HG03558 (cell line): ENCODE data around the gene GCFC2.
"Not testable (repeated sequence)": the region's sequence is repeated elsewhere in the genome, so short reads cannot be mapped to it uniquely, and the experiment has no call there.

Source experiments
- ATAC-seq: cut with Tn5 transposase; IDR thresholded peaks from one replicate; pipeline ENCODE4 v1.9.1; 2021; ENCODE audit warnings: moderate number of reproducible peaks; ENCODE audit not compliant: unreplicated experiment; ENCODE audit errors: extremely low read depth

The GCFC2 gene

DNA sequence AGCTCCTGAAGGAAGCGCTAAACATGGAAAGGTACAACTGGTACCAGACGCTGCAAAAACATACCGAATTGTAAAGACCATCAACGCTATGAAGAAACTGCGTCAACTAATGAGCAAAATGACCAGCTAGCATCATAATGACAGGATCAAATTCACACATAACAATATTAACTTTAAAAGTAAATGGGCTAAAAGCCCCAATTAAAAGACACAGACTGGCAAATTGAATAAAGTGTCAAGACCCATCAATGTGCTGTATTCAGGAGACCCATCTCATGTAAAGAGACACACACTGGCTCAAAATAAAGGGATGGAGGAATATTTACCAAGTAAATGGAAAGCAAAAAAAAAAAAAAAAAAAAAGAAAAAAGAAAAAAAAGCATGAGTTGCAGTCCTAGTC lies 27.3 kb downstream of the GCFC2 start:
- ATAC-seq = not testable (repeated sequence)

GRCh38 chr2:75680402-75680801 lies 30.3 kb downstream of the GCFC2 start:
- no peak for ATAC-seq

DNA sequence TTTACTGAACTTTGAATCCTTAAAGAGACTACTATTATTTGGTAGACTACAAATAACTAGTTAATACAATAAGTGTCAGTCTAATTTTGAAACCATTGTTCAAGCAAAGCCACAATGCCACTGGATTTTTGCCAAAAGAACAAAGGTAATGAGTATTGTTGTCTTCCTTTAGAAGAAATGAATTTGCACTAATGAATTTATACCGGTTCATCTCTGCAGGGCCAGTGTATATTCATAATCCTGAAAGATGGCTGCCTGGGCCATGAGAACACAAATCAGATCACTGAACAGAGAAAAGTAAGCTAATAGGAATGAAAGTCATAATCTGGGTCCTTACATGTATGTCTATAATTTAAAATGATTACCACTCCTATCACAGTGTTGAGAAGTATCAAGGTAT lies 31.2 kb downstream of the GCFC2 start:
- no peak for ATAC-seq

DNA sequence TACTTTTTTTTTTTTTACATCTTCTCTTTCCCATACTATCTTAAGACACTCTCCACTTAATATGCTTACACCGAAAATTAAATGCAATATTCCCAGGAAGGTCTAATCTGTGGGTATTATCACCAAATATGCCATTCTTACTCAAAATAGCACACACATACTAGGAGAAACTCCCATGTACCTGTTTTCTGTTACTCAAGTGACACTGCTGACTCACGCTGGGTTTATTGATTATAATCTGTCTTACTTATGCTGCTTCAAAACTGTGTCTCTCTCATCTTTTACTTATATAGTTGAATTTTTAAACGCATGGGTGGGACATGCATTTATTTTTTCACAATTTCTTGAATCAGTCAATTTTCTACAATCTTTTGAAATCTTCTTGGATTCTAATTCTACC lies 34.3 kb downstream of the GCFC2 start:
- ATAC-seq = no peak

DNA sequence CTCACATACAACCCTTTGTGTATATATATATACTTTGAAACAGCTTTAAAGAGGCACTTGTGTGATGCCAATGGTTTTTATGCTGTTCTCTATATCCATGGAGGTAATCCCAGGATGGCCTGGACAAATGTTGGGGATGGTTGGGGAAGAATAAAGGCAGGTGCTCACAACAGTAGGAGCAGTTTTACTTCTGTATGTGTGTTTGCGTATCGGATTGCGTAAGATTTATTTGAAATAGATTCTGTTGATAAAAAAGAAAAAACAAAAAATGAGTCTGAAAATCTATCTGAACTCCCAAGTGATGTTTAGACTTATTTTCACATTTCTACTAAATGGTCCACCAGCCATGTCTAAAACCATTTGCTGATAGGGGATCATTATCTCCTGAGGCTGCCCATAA lies 34.8 kb downstream of the GCFC2 start:
- no peak for ATAC-seq

DNA sequence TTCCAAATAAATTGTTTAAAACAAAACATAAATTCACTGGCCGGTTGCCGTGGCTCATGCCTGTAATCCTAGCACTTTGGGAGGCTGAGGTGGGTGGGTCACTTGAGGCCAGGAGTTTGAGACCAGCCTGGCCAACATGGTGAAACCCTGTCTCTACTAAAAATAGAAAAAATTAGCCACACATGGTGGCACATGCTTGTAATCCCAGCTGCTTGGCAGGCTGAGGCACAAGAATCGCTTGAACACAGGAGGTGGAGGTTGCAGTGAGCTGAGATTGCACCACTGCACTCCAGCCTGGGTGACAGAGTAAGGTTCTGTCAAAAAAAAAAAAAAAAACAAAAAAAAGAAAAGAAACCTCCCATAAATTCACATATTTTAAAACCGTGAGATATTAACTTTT lies 35.3 kb downstream of the GCFC2 start:
- ATAC-seq = not testable (repeated sequence)

DNA sequence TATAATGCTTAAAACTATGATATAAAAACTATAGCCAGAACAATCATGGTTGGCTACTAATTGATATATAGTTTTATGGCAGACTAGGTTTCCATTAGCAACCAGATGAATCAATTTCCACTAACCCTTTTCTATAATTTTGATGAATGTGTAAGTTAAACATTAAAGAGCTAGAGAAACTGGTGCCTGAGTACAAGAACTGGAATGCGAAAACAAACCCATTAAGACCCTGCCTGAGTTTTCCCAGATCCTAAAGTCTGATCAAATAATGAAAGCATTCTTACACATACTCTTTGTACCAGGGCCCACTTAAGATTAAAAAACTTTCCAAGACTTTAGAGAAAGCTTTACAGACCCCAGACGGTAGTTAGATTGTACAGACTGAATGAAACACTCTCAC lies 42.8 kb downstream of the GCFC2 start:
- ATAC-seq = no peak

DNA sequence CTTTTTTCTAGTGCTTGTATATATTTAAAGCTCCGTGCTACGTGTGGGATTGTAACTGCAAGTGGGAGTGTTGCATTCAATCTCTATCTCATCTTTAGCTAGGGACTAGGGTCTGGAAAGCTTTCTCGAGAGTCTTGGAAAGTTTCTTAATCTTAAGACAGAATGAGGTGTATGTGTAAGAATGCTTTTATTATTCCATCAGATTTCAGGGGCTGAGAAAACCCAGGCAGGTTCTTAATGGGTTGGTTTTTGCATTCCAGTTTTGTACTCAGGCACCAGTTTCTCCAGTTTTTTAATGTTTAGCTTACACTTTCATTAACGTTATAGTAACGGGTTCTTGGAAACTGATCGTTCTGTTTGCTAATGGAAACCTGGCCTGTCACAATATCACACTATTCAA lies 43.8 kb downstream of the GCFC2 start:
- ATAC-seq = no peak

DNA sequence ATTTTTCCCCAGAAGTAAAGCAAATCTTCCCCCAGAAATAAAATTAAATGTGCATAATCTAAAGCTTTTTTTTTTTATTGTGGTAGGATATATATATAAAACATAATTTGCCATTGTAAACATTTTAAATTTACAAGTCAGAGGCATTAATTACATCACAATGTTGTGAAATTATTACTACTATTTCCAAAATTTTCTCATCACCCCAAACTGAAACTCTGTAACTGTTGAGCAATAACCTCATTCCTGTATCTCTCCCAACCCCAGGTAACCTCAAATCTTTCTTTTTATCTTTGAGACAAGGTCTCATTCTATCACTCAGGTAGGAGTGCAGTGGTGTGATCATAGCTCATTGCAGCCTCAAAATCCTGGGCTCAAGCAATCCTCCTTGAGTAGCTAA lies 52.9 kb downstream of the GCFC2 start:
- no peak for ATAC-seq

- ATAC-seq = no peak
These were observed 54.2 kb downstream of the GCFC2 start for GRCh38 chr2:75656563-75656962.

DNA sequence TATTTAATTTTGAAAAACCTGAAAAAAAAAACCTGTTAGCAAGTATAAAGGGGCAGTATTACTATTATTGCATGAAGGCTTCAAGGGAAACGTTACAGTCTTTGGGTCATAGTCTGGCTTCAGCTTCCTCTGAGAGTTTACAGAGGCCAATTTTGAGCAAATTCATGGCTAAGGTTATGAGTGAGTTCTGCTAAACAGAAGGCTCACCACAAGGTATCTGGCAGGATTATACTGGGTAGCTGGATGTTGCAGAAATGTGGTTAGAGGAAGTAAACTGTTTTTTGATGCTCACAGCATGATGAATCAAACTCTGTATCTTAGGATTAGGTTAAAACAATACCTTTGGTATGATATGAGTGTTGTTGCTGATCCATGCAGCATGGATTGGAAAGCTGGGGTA lies 54.9 kb downstream of the GCFC2 start:
- no peak for ATAC-seq

- no peak for ATAC-seq
These were observed 56.7 kb downstream of the GCFC2 start for GRCh38 chr2:75654012-75654411.

DNA sequence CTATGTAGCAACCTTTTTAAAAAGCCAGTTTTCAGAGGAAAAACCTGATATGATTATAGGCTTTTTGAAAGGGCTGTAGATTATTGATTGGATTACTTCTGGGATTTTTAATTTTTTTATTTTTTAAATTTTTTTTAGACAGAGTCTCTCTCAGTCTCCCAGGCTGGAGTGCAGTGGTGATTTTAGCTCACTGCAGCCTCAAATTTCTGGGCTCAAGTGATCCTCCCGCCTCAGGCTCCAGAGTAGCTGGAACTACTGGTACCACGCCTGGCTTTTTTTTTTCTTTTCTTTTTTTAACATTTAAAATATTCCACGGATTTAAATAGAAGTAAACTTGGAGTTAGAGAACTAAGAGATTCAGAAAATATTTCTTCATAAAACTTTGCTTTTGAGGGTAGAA lies 62.9 kb downstream of the GCFC2 start:
- ATAC-seq = no peak

- ATAC-seq = peak; percentile 92
These were observed 63.9 kb downstream of the GCFC2 start, which contains the start of gene MRPL19 for GRCh38 chr2:75646583-75647425. MRPL19 (plus strand) TSS chr2:75646783; CDS start chr2:75646808, 25 bp downstream.

- ATAC-seq = no peak
These were observed 64.6 kb downstream of the GCFC2 start for GRCh38 chr2:75646090-75646582.

GRCh38 chr2:75645643-75646042 lies 65.1 kb downstream of the GCFC2 start:
- ATAC-seq = no peak

GRCh38 chr2:75643980-75644379 lies 66.7 kb downstream of the GCFC2 start:
- ATAC-seq = no peak

DNA sequence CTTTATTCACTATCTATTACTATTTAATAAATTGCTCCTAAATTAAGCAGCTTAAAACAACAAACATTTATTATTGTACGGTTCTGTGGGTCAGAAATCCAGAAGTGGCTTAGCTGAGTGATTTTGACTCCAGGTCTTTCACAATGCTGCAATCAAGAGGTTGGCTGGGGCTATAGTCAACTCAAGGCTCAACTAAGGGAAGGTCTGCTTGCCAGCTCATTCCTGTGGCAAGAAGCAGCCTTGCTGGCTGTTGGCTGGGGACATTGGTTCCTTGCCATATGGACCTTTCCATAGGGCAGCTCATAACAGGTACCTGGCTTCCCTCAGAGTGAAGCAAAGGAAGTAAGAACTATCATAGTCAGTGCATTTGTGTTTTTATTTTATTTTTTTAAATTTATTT lies 69.1 kb downstream of the GCFC2 start:
- ATAC-seq = no peak

- ATAC-seq = peak; percentile 72
These were observed 70.0 kb downstream of the GCFC2 start for GRCh38 chr2:75640621-75641121.

- no peak for ATAC-seq
These were observed 73.1 kb downstream of the GCFC2 start for GRCh38 chr2:75637568-75637967.

- no peak for ATAC-seq
These were observed 75.8 kb downstream of the GCFC2 start for GRCh38 chr2:75634945-75635344.

DNA sequence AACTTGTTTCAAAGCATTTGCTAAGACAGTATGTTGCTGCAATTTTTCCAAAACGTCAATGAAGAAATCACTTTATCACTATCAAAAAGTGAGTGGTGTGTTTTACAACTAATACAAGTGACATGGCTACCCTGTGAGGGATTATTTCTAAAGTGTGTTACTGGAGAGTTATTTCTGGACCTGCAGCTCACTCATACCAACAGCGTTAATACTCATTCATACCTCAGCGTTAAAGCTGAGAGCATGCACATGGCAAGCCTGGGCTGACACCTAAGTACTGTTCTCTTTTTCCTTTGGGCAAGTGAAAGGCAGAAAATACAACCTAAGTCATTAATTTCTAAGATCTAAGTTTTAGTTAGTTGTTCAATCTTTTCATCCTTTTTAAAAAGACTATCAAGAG lies 77.1 kb downstream of the GCFC2 start:
- no peak for ATAC-seq
